Measurements from ENCODE around the gene TXLNA.

DNA sequence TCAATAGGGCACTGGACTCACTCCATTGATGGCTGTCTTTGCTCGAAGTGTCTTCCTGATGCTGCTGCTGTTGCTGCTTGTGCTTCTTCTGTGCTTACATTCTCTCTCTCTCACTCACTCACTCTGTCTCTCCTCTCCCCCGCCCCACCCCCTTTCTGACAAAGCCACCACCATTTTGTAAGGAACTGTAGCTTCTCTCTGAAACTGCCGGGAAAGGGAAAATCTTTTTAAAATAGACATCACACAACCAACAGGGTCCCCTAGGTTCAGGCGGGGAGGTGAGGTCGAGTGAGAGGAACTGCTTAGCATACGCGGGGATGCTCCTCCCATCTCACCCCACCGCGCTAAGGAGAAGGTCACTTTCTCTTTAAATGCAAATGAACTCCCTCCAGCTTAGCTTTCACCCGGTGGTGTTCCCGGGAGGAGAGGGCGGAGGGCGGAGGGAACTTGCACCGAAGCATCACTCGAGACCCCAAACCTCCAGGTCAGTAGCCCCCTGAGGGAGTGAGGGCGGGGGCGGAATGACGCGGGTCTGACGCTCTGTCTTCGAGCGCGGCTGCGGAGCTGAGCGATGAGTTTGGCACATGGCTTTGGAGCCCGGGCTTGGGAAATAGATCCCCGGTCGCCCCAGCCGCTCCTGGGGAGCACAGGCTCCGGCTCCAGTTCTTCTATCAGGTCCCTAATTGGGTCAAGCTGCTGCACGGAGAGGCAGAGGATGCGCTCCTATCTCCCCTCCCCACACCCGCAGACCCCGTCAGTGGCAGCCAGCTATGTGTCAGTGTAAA lies 20.9 kb downstream of the TXLNA start, which contains the start of gene CCDC28B:
- TF ChIP-seq RELA (CRISPR knock-in tag; IDR thresholded peaks at IDR 0.05; ENCODE audit: borderline replicate concordance) (no peak), FOXJ3 (CRISPR knock-in tag; IDR thresholded peaks at IDR 0.05; ENCODE audit: borderline replicate concordance) (no peak), NFE2L1 (CRISPR knock-in tag; IDR thresholded peaks at IDR 0.05) (no peak), JUN (CRISPR knock-in tag; IDR thresholded peaks at IDR 0.05) (no peak), MYBL2 (CRISPR knock-in tag; IDR thresholded peaks at IDR 0.05) (no peak), FOXK1 (CRISPR knock-in tag; IDR thresholded peaks at IDR 0.05) (no peak), ZNF423 (CRISPR knock-in tag; IDR thresholded peaks at IDR 0.05) (no peak)
- TF ChIP-seq, protein P1, sequence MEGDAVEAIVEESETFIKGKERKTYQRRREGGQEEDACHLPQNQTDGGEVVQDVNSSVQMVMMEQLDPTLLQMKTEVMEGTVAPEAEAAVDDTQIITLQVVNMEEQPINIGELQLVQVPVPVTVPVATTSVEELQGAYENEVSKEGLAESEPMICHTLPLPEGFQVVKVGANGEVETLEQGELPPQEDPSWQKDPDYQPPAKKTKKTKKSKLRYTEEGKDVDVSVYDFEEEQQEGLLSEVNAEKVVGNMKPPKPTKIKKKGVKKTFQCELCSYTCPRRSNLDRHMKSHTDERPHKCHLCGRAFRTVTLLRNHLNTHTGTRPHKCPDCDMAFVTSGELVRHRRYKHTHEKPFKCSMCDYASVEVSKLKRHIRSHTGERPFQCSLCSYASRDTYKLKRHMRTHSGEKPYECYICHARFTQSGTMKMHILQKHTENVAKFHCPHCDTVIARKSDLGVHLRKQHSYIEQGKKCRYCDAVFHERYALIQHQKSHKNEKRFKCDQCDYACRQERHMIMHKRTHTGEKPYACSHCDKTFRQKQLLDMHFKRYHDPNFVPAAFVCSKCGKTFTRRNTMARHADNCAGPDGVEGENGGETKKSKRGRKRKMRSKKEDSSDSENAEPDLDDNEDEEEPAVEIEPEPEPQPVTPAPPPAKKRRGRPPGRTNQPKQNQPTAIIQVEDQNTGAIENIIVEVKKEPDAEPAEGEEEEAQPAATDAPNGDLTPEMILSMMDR (IDR thresholded peaks at IDR 0.05): no peak
- TF ChIP-seq, protein P2, sequence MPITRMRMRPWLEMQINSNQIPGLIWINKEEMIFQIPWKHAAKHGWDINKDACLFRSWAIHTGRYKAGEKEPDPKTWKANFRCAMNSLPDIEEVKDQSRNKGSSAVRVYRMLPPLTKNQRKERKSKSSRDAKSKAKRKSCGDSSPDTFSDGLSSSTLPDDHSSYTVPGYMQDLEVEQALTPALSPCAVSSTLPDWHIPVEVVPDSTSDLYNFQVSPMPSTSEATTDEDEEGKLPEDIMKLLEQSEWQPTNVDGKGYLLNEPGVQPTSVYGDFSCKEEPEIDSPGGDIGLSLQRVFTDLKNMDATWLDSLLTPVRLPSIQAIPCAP (CRISPR knock-in tag; IDR thresholded peaks at IDR 0.05): no peak
- TF ChIP-seq, protein P3, sequence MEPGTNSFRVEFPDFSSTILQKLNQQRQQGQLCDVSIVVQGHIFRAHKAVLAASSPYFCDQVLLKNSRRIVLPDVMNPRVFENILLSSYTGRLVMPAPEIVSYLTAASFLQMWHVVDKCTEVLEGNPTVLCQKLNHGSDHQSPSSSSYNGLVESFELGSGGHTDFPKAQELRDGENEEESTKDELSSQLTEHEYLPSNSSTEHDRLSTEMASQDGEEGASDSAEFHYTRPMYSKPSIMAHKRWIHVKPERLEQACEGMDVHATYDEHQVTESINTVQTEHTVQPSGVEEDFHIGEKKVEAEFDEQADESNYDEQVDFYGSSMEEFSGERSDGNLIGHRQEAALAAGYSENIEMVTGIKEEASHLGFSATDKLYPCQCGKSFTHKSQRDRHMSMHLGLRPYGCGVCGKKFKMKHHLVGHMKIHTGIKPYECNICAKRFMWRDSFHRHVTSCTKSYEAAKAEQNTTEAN (CRISPR knock-in tag; IDR thresholded peaks at IDR 0.05): no peak
- TF ChIP-seq, protein P4, sequence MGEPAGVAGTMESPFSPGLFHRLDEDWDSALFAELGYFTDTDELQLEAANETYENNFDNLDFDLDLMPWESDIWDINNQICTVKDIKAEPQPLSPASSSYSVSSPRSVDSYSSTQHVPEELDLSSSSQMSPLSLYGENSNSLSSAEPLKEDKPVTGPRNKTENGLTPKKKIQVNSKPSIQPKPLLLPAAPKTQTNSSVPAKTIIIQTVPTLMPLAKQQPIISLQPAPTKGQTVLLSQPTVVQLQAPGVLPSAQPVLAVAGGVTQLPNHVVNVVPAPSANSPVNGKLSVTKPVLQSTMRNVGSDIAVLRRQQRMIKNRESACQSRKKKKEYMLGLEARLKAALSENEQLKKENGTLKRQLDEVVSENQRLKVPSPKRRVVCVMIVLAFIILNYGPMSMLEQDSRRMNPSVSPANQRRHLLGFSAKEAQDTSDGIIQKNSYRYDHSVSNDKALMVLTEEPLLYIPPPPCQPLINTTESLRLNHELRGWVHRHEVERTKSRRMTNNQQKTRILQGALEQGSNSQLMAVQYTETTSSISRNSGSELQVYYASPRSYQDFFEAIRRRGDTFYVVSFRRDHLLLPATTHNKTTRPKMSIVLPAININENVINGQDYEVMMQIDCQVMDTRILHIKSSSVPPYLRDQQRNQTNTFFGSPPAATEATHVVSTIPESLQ (CRISPR knock-in tag; IDR thresholded peaks at IDR 0.05): no peak
- TF ChIP-seq, protein P5, sequence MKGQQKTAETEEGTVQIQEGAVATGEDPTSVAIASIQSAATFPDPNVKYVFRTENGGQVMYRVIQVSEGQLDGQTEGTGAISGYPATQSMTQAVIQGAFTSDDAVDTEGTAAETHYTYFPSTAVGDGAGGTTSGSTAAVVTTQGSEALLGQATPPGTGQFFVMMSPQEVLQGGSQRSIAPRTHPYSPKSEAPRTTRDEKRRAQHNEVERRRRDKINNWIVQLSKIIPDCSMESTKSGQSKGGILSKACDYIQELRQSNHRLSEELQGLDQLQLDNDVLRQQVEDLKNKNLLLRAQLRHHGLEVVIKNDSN (CRISPR knock-in tag; IDR thresholded peaks at IDR 0.05): no peak
- TF ChIP-seq, protein P6, sequence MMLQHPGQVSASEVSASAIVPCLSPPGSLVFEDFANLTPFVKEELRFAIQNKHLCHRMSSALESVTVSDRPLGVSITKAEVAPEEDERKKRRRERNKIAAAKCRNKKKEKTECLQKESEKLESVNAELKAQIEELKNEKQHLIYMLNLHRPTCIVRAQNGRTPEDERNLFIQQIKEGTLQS (CRISPR knock-in tag; conservative IDR thresholded peaks at IDR 0.05): no peak
